ENCODE measurements around the gene GRID1.

GRID1 gene

GRCh38 chr10:86086418-86086817 is 280.2 kb downstream of the GRID1 start:
- Histone ChIP-seq H3K4me2 (ENCODE audit: low read length) (no peak overlapping the region), H3K79me2 (ENCODE audit: insufficient read depth, low read length) (no peaks in the 10 kb centered on the region), H3K27ac (ENCODE audit: low read depth, low read length, poor library complexity, severe bottlenecking) (no peak overlapping the region), H2AFZ (ENCODE audit: low read length) (no peak overlapping the region), H3K9ac (ENCODE audit: low read length) (no peak overlapping the region), H3K4me3 (ENCODE audit: low read depth, low read length, poor library complexity, severe bottlenecking) (no peak overlapping the region), H3K27me3 (ENCODE audit: insufficient read depth, low read length) (no peaks in the 10 kb centered on the region), H3K9me3 (ENCODE audit: low read length) (no peaks in the 10 kb centered on the region), H3K4me1 (ENCODE audit: insufficient read depth, low read length, severe bottlenecking) (no peaks in the 10 kb centered on the region), H3K36me3 (ENCODE audit: insufficient read depth, low read length) (no peaks in the 10 kb centered on the region), H3K9me2 (ENCODE audit: low read depth, low read length) (no peaks in the 10 kb centered on the region), H3F3A (ENCODE audit: insufficient read depth, low read length) (no peaks in the 10 kb centered on the region), H4K20me1 (ENCODE audit: insufficient read depth, low read length) (no peaks in the 10 kb centered on the region)
- TF ChIP-seq CTCF (IDR thresholded peaks at IDR 0.05; ENCODE audit: low read length) = no peak
- no peak for TF ChIP-seq EZH2 (IDR thresholded peaks at IDR 0.05; ENCODE audit: borderline replicate concordance, low read length)

GRCh38 chr10:86085686-86086085 is 280.9 kb downstream of the GRID1 start:
- Histone ChIP-seq H3K4me2 (ENCODE audit: low read length) (no peak overlapping the region), H3K27me3 (ENCODE audit: insufficient read depth, low read length) (no peaks in the 10 kb centered on the region)

GRCh38 chr10:86085136-86085535 is 281.5 kb downstream of the GRID1 start:
- Histone ChIP-seq H3K4me1 (ENCODE audit: insufficient read depth, low read length, severe bottlenecking) (no peaks in the 10 kb centered on the region), H3K4me2 (ENCODE audit: low read length) (no peak overlapping the region), H3K79me2 (ENCODE audit: insufficient read depth, low read length) (no peaks in the 10 kb centered on the region), H4K20me1 (ENCODE audit: insufficient read depth, low read length) (no peaks in the 10 kb centered on the region), H3K36me3 (ENCODE audit: insufficient read depth, low read length) (no peaks in the 10 kb centered on the region), H3K9me3 (ENCODE audit: low read length) (no peaks in the 10 kb centered on the region), H3K9ac (ENCODE audit: low read length) (no peak overlapping the region), H3K27ac (ENCODE audit: low read depth, low read length, poor library complexity, severe bottlenecking) (no peak overlapping the region), H3K4me3 (ENCODE audit: low read depth, low read length, poor library complexity, severe bottlenecking) (no peak overlapping the region), H3K27me3 (ENCODE audit: insufficient read depth, low read length) (no peaks in the 10 kb centered on the region), H2AFZ (ENCODE audit: low read length) (no peak overlapping the region), H3K9me2 (ENCODE audit: low read depth, low read length) (no peaks in the 10 kb centered on the region), H3F3A (ENCODE audit: insufficient read depth, low read length) (no peaks in the 10 kb centered on the region)
- TF ChIP-seq CTCF (IDR thresholded peaks at IDR 0.05; ENCODE audit: low read length) (no peak), EZH2 (IDR thresholded peaks at IDR 0.05; ENCODE audit: borderline replicate concordance, low read length) (no peak)

More at GRCh38 chr10:86085686-86086085, 280.9 kb downstream of the GRID1 start:
- no peak overlapping the region for H3K4me3 ChIP-seq (ENCODE audit: low read depth, low read length, poor library complexity, severe bottlenecking)
- TF ChIP-seq CTCF (IDR thresholded peaks at IDR 0.05; ENCODE audit: low read length) (no peak), EZH2 (IDR thresholded peaks at IDR 0.05; ENCODE audit: borderline replicate concordance, low read length) (no peak)
- no peaks in the 10 kb centered on the region for H4K20me1 ChIP-seq (ENCODE audit: insufficient read depth, low read length)
- H3K27ac ChIP-seq (ENCODE audit: low read depth, low read length, poor library complexity, severe bottlenecking) = no peak overlapping the region
- H3K4me1 ChIP-seq (ENCODE audit: insufficient read depth, low read length, severe bottlenecking) = no peaks in the 10 kb centered on the region
- H3K79me2 ChIP-seq (ENCODE audit: insufficient read depth, low read length) = no peaks in the 10 kb centered on the region
- no peaks in the 10 kb centered on the region for H3K36me3 ChIP-seq (ENCODE audit: insufficient read depth, low read length)
- H2AFZ ChIP-seq (ENCODE audit: low read length) = no peak overlapping the region
- H3K9me3 ChIP-seq (ENCODE audit: low read length) = no peaks in the 10 kb centered on the region
- H3K9me2 ChIP-seq (ENCODE audit: low read depth, low read length) = no peaks in the 10 kb centered on the region
- H3K9ac ChIP-seq (ENCODE audit: low read length) = no peak overlapping the region
- H3F3A ChIP-seq (ENCODE audit: insufficient read depth, low read length) = no peaks in the 10 kb centered on the region
